ENCODE measurements around the gene PRPF40B. TPM values are rescaled to one million over a fixed set of nuclear protein-coding genes. Genes with fewer than 3 reads are reported as not detected.

The PRPF40B gene
- total and polyA plus RNA-seq, 12 donors, result 13.4 to 37.5 (median 21.6) TPM

DNA sequence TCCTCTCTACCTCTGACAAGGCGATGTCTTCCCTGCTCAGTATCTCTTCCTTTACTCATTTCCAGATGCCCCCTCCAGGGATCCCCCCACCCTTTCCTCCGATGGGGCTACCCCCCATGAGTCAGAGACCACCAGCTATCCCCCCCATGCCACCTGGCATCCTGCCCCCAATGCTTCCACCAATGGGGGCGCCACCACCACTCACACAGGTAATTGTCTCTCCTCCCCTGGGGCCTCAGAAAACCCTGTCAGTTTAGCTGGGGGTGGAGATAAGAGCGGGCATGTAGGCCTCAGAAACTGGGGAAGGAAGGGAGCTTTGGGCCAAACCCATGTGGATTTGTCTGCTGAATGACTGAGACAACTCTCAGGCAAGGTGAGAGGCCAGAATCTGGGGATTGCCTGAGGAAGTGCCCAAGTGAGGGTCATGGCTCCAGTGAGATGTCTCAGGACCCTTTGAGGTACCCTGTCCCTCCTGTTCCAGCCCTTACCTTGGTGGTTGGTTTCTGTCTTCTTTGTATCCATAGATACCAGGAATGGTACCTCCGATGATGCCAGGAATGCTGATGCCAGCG is 8.1 kb downstream of the PRPF40B start:
- Histone ChIP-seq H3K9me3 (no peaks in the 10 kb centered on the region), H3K27me3 (no peaks in the 10 kb centered on the region), H3K36me3 (peaks cover 0 to 44% (median 0%) of the 10 kb centered on the region in 9 donors), H3K4me3 (no peak overlapping the region), H3K4me1 (peaks cover 0 to 5% (median 2%) of the 10 kb centered on the region in 9 donors), H3K27ac (no peak overlapping the region)
- peak in 1 of 2 donors; percentile 3 for DNase-seq
- TF ChIP-seq, protein P1, sequence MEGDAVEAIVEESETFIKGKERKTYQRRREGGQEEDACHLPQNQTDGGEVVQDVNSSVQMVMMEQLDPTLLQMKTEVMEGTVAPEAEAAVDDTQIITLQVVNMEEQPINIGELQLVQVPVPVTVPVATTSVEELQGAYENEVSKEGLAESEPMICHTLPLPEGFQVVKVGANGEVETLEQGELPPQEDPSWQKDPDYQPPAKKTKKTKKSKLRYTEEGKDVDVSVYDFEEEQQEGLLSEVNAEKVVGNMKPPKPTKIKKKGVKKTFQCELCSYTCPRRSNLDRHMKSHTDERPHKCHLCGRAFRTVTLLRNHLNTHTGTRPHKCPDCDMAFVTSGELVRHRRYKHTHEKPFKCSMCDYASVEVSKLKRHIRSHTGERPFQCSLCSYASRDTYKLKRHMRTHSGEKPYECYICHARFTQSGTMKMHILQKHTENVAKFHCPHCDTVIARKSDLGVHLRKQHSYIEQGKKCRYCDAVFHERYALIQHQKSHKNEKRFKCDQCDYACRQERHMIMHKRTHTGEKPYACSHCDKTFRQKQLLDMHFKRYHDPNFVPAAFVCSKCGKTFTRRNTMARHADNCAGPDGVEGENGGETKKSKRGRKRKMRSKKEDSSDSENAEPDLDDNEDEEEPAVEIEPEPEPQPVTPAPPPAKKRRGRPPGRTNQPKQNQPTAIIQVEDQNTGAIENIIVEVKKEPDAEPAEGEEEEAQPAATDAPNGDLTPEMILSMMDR (IDR thresholded peaks at IDR 0.05), result no peak
- intact Hi-C loops (cut with DNase I), result loop anchor here in 1 of 10 donors (10.0 kb wide), 1 partner anchor 203 kb away; no protein-coding TSS in a partner anchor
- no peak for ATAC-seq
- WGBS, 2 donors, result 91 to 94% methylated on average over 6 of the region's 6 CpGs

DNA sequence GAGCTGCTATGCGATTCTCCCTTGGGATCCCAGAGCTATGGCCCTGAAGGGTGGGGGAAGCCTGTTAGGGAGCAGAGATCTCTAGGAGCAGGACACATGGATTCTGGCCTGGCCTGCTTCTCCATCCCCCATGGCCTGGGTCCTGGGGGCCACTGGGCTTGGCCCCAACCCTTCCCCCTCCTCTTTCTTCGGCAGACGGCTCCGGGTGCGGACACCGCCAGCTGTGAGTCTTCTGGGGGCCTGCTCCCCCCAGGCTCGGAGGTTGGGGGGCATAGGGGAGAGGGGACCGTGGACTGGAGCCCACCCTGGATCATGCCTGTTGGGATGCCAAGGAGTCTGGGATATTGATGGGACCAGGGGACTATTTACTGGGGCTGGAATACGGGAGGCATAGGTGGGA is 9.0 kb downstream of the PRPF40B start:
- H3K4me1 ChIP-seq, result peaks cover 4 to 15% (median 12%) of the 10 kb centered on the region in 9 donors
- H3K27ac ChIP-seq, result no peak overlapping the region
- H3K9me3 ChIP-seq, result no peaks in the 10 kb centered on the region
- intact Hi-C loops (cut with DNase I), result loop anchor here in 1 of 10 donors (10.0 kb wide), 1 partner anchor 202 kb away; no protein-coding TSS in a partner anchor
- H3K4me3 ChIP-seq, result no peak overlapping the region
- DNase-seq (no peak), ATAC-seq (no peak)
- no peaks in the 10 kb centered on the region for H3K27me3 ChIP-seq
- TF ChIP-seq, protein P1 (IDR thresholded peaks at IDR 0.05), result no peak
- peaks cover 0 to 44% (median 0%) of the 10 kb centered on the region in 9 donors for H3K36me3 ChIP-seq
- 90% methylated on average over 9 of the region's 9 CpGs for WGBS, 2 donors

DNA sequence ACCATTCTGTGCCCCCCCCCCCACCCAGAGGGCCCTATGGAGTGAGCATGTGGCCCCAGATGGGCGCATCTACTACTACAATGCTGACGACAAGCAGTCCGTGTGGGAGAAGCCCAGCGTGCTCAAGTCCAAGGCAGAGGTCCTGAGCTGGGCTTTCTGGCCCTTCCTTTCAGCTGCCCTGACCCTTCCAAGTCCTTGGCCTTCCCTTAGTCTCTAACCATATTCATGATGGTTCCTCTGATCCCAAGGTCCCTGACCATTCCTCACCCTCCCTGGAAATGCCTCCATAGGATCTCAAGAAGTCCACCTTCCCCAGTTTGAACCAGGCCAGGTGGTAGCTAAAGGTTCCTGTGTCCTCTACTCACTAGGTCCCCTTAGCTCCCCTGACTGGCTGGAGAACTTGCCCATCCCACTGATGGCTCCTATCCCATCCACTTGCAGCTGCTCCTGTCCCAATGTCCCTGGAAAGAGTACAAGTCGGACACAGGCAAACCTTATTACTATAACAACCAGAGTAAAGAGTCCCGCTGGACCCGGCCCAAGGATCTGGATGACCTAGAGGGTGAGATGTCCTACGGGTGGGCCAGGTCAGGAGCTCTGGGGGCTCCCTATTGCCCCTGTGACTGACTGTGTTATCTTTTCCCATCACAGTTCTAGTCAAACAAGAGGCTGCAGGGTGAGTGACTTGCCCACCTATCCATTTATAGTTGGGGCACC is 9.8 kb downstream of the PRPF40B start:
- Histone ChIP-seq H3K4me3 (no peak overlapping the region), H3K36me3 (peaks cover 0 to 47% (median 0%) of the 10 kb centered on the region in 9 donors), H3K27me3 (no peaks in the 10 kb centered on the region), H3K4me1 (peaks cover 5 to 22% (median 14%) of the 10 kb centered on the region in 9 donors), H3K27ac (no peak overlapping the region), H3K9me3 (no peaks in the 10 kb centered on the region)
- TF ChIP-seq, protein P1 (IDR thresholded peaks at IDR 0.05), result no peak
- intact Hi-C loops (cut with DNase I), result loop anchor here in 1 of 10 donors (10.0 kb wide), 1 partner anchor 202 kb away; no protein-coding TSS in a partner anchor
- ATAC-seq, result no peak
- 88 to 89% methylated on average over 8 of the region's 8 CpGs for WGBS, 2 donors
- no peak for DNase-seq

DNA sequence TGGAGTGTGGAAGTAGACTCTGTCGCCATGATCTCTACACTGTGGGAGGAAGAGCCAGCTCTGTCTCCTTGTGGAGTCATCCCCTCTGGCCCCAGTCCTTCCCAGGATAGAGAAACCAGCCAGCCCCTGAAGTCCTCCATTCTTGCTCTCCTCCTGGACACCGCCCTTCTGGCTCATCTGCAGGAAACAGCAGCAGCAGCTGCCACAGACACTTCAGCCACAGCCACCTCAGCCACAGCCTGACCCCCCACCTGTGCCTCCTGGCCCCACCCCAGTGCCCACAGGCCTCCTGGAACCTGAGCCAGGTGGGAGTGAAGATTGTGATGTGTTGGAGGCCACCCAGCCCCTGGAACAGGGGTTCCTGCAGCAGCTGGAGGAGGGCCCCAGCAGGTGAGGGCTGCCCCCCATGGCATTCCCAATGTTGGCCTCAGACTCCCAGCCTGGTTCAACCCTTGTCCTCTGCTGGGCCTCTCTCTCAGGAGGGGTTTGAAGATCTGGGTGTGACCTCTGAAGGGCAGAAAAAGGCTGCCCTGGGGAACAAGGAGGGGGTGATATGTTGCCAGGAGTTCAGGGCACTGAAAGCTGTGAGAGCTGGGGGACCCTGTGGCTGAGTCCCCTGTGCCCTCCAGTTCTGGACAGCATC is 10.5 kb downstream of the PRPF40B start:
- no peak for DNase-seq
- Histone ChIP-seq H3K27me3 (no peaks in the 10 kb centered on the region), H3K36me3 (peaks cover 0 to 52% (median 0%) of the 10 kb centered on the region in 9 donors), H3K27ac (no peak overlapping the region), H3K4me1 (peaks cover 5 to 22% (median 14%) of the 10 kb centered on the region in 9 donors), H3K4me3 (no peak overlapping the region), H3K9me3 (no peaks in the 10 kb centered on the region)
- TF ChIP-seq, protein P1 (IDR thresholded peaks at IDR 0.05), result no peak
- WGBS, 2 donors, result 97 to 100% methylated on average over 2 of the region's 2 CpGs
- intact Hi-C loops (cut with DNase I), result loop anchor here in 1 of 10 donors (10.0 kb wide), 1 partner anchor 201 kb away; no protein-coding TSS in a partner anchor
- ATAC-seq, result no peak
